ENCODE data around the gene INPP5J. TPM values are rescaled to one million over a fixed set of nuclear protein-coding genes. Genes with fewer than 3 reads are reported as not detected.

Gene INPP5J
- total and polyA plus RNA-seq, 2 of the 13 experiments (the other 11 are each of a cell fraction or from before 2014, with no cell fraction given): 0.24 to 1.1 TPM

DNA sequence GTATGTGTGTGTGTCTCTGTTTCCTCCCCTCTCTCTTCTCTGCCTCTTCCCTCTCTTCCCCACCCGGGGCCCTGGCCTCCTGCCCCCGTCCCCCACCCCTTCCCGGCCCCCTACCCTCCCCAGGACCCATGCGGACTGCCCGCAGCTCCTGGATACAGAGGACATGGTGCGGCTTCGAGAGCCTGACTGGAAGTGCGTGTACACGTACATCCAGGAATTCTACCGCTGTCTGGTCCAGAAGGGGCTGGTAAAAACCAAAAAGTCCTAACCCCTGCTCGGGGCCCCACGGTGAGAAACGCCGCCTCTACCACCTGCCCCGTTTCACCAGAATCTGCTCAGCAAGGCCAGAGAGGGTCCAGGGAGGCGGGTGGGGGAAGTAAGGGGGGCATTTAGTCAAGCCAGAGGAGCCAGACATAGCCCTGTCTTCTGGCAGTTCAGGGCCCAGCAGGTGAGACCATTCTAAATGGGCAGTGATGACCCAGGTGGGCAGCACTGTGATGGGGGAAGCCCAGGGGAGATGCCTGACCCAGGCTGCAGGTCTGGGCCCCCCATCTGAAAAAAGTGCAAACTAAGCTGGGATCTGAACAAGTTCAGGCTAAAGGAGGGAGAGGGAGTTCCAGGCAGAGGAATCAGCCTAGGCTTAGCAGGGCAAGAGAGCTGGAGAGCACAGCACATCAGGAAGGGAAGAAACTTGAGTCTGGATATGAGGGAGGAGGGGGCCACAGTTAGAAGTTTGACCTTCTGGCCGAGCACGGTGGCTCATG, 21.8 kb upstream of the INPP5J start:
- no peaks in the 10 kb centered on the region for H3K79me2 ChIP-seq (ENCODE audit: insufficient read depth, low read length)
- H3K36me3 ChIP-seq (replicated peaks in 1 of 2; ENCODE audit: control insufficient read depth in 1 of 2, insufficient read depth in 2 of 2, low read length in 2 of 2): peaks cover 13 to 32% of the 10 kb centered on the region in 2 experiments; a peak in 4 of 5 replicates
- no peaks in the 10 kb centered on the region for H4K20me1 ChIP-seq (ENCODE audit: insufficient read depth, low read length)
- peaks cover 19% of the 10 kb centered on the region for H3K4me1 ChIP-seq (ENCODE audit: insufficient read depth, low read length)
- BruUV-seq (replicated peaks): no TSS peak
- no peak overlapping the region for H2AFZ ChIP-seq (ENCODE audit: low read length)
- intact Hi-C loops (cut with micrococcal nuclease; ENCODE audit: unreplicated experiment): no loop called here
- ChIA-PET POLR2A (no interaction called here), CTCF (ENCODE audit: low intra/inter-chr PET ratio, low total read pairs) (no interaction called here)
- in situ Hi-C loops (cut with HindIII; ENCODE audit: extremely low pct_ligation_motif_present, low pct_unique_long_range_greater_than_20kb): loop anchor here (5.0 kb wide), 1 partner anchor 41 kb away; the partner anchor contains the start of gene PLA2G3
- H3K9ac ChIP-seq (ENCODE audit: insufficient read depth, low read depth, low read length): no peak overlapping the region
- 98% methylated on average over 18 of the region's 18 CpGs for WGBS (ENCODE audit: low lambda C conversion rate)
- no peak overlapping the region for H3K4me2 ChIP-seq (ENCODE audit: low read depth, low read length)
- no peaks in the 10 kb centered on the region for H3K9me3 ChIP-seq (ENCODE audit: low read length)
- H3K27me3 ChIP-seq (ENCODE audit: control insufficient read depth in 1 of 2, insufficient read depth in 2 of 2, low read length in 2 of 2): no peaks in the 10 kb centered on the region
- no peak overlapping the region for H3K27ac ChIP-seq (ENCODE audit: extremely low read length, insufficient read depth, low read length)
- DNase-seq (ENCODE audit: low spot score) (no peak), ATAC-seq (no peak), FAIRE-seq (no peak)
- TF ChIP-seq ZC3H13 (CRISPR knock-in tag; IDR thresholded peaks at IDR 0.05) (no peak), TRAFD1 (CRISPR knock-in tag; IDR thresholded peaks at IDR 0.05; ENCODE audit: borderline replicate concordance) (no peak), NR2C2 (CRISPR knock-in tag; IDR thresholded peaks at IDR 0.05; ENCODE audit: borderline replicate concordance) (no peak)
- TF ChIP-seq, protein P1, sequence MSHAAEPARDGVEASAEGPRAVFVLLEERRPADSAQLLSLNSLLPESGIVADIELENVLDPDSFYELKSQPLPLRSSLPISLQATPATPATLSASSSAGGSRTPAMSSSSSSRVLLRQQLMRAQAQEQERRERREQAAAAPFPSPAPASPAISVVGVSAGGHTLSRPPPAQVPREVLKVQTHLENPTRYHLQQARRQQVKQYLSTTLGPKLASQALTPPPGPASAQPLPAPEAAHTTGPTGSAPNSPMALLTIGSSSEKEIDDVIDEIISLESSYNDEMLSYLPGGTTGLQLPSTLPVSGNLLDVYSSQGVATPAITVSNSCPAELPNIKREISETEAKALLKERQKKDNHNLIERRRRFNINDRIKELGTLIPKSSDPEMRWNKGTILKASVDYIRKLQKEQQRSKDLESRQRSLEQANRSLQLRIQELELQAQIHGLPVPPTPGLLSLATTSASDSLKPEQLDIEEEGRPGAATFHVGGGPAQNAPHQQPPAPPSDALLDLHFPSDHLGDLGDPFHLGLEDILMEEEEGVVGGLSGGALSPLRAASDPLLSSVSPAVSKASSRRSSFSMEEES (CRISPR knock-in tag; IDR thresholded peaks at IDR 0.05): no peak
- H3K4me3 ChIP-seq (replicated peaks in 1 of 3; ENCODE audit: insufficient read depth in 1 of 3, low read depth in 2 of 3, low read length in 3 of 3): no peak overlapping the region
